GM12873 (cell line): ENCODE measurements around the gene VAPA.

Source experiments
- TF ChIP-seq, protein P1 (sequence below): IDR thresholded peaks from 2 replicates; pipeline ENCODE4 v1.5.1; 2012; ENCODE audit warnings: low read depth, mild to moderate bottlenecking, moderate library complexity, low read length, control low read depth; ENCODE audit not compliant: insufficient read depth; ENCODE audit errors: missing control alignments

Gene VAPA

DNA sequence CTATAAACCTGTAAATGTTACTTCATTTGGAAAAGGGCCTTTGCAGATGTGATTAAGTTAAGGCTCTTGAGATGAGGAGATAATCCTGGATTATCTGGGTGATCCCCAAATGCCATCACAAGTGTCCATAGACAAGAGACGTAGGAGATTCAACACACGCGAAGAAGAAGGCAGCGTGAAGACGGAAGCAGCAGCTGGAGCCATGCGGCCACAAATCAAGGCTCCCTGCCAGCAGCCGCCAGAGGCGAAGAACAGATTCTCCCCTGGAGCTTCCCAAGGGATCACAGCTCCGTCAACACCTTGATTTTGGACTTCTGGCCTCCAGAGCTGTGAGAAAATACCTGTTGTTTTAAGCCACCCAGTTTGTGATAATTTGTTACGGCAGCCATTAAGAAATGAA lies 11.0 kb upstream of the VAPA start:
- TF ChIP-seq, protein P1, sequence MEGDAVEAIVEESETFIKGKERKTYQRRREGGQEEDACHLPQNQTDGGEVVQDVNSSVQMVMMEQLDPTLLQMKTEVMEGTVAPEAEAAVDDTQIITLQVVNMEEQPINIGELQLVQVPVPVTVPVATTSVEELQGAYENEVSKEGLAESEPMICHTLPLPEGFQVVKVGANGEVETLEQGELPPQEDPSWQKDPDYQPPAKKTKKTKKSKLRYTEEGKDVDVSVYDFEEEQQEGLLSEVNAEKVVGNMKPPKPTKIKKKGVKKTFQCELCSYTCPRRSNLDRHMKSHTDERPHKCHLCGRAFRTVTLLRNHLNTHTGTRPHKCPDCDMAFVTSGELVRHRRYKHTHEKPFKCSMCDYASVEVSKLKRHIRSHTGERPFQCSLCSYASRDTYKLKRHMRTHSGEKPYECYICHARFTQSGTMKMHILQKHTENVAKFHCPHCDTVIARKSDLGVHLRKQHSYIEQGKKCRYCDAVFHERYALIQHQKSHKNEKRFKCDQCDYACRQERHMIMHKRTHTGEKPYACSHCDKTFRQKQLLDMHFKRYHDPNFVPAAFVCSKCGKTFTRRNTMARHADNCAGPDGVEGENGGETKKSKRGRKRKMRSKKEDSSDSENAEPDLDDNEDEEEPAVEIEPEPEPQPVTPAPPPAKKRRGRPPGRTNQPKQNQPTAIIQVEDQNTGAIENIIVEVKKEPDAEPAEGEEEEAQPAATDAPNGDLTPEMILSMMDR = no peak

DNA sequence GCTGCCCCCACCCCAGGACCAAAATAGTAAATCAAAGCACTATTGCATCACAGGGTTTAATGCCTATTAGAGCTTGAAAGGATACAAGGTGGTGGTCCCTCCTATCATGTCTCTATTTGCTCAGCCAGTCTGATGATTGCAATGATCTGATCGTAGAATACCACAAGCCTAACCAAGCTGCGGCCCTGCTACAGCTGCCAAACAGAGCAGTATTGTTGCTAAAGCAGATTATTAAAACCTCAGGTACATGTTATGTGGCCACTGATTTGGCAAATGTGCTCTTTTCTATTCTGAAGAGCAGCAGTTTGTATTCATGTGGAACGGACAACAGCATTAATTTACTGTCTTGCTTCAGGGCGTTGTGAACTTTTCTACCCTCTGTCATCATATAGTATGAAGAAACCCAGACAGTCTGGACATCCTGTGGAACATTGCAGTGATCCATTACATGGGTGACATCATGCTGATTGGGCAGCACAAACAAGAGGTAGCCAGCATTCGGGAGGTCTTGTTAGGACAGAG lies 8.4 kb upstream of the VAPA start:
- TF ChIP-seq, protein P1 = no peak

DNA sequence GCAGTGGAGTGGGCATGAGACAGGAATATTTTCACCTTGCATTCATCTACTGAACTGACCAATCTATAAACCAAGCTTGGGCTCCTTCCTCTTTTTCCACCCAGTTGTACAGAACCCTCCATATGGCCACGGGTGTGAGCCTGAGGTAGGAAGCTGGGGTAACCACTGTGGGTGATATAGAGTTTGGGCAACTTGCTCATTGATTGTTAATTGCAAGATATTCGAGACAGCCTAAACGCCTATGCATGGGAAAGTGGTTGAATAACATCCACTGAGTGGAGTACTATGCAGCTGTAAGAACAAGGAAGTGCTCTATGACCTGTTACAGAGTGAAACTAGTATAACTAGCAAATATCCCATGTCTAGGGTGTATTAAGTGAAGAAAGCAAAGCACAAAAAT lies 7.3 kb upstream of the VAPA start:
- TF ChIP-seq, protein P1 = no peak

DNA sequence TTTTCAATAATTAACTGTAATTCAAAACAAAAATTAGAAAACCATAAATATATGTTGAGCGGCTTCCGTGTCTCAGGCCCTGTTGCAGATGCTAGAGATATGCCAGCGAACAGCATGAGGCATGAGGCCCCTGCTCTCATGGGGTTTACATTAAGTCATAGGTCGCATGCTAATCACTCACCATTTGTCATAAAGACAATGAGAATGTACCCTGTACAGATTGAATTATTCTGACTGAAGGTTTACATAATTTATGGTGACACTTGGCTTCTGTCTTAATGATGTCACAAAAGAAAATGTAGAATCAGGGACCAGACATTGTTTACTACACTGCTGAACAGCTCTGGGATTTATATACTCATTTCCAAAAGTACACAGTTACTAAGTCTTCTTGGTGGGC lies 5.9 kb upstream of the VAPA start:
- TF ChIP-seq, protein P1 = no peak

DNA sequence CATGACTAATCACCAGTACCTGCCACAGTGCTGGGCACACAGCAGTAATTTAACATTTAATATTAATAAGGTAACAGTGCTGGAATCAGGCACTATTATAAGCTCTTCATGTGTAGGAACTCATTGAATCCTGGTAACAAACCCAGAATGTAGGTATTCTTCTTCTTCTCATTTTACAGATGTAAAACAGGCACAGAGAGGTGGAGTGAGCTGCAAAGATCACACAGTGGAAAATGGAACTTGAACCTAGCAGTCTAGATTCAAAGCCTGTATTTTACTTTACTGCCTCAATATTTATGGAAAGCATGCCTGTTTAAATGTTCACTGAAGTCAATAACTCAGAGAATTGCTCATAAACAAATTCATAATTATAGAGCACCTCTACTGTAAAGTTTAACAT lies 3.7 kb upstream of the VAPA start:
- TF ChIP-seq, protein P1 = no peak

DNA sequence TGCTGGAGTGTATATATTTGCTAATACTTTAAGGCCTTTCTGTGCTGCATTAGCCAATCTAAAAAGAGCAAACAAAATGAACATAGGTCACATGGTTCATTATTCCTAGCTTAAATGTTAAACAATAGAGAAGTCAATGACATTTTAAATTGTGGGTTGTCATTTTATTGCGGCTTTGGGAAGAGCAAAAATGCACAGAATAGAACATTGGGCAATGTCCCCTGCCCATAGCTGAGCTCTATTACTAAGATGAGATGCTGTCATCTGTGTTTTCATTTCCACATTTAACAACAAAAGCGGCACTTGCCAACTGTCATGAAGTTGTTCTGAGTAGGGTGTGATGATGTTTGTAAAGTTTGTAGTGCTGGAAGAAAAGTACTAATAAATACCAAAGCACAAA lies 3.2 kb upstream of the VAPA start:
- TF ChIP-seq, protein P1 = no peak

DNA sequence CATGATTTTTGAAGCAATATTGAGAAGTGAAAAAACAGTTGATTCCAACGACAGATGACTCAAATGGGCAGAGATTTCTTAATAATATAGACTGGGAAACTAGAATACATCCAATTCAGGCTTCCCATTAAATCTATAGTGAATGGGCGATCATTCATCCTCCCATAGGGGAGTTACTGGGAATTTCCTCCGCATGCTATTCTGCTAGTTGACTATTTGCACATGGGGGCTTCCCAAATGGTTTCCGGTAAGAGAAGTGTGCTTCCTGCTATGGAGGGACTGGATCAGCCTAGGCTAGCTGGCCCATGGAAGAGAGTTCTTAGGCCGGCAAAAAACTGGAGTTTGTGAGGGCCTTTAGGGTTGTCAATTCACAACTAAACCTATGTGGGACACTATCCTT lies 2.6 kb upstream of the VAPA start:
- TF ChIP-seq, protein P1 = no peak
